Measurements from ENCODE around the gene CABP4. TPM values are rescaled to one million over a fixed set of nuclear protein-coding genes. Genes with fewer than 3 reads are reported as not detected.
"Not testable (repeated sequence)": the region's sequence is repeated elsewhere in the genome, so short reads cannot be mapped to it uniquely, and the experiment has no call there.

Gene CABP4
- total RNA-seq, 4 donors from 2014 or later: 0.19 to 0.55 (median 0.30) TPM

DNA sequence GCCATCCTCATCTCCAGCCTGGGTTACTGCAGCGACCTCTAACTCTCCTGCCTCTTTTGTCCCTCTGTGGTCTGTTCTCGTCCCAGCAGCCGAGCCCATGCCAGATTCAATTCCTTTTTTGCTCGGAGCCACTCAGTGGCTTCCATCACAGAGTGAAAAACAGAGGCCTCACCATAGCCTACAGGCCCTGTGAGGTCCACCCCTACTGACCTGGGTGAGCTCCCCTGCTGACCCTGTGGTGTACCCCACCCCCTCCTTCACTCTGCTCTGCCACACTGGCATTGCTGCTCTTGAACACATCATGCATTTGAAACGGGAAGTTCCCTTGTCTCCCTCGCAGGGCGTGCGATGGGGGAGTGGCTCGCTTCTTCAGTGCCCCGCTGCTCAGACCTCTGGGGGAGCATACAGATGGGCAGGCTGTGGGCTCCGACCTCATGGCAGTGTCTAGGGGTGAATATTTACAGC is 29.7 kb downstream of the CABP4 start:
- Histone ChIP-seq H3K4me1 (peaks cover 9 to 14% of the 10 kb centered on the region in 2 donors), H3K27ac (no peak overlapping the region), H3K27me3 (no peaks in the 10 kb centered on the region), H3K36me3 (peaks cover 0 to 21% of the 10 kb centered on the region in 2 donors), H3K4me3 (no peak overlapping the region), H3K9me3 (no peaks in the 10 kb centered on the region)
- DNase-seq (no peak), ATAC-seq (no peak)
- intact Hi-C loops (cut with DNase I; ENCODE audit: low total_unique reads) (no loop called here), in situ Hi-C loops (cut with MboI; ENCODE audit: low sequenced_read_pairs in 4 of 4) (no loop called here)
- TF ChIP-seq POLR2A (IDR thresholded peaks at IDR 0.05) (no peak), CTCF (IDR thresholded peaks at IDR 0.05 in 4 of 5, conservative IDR thresholded peaks at IDR 0.05 in 1 of 5) (no peak)

DNA sequence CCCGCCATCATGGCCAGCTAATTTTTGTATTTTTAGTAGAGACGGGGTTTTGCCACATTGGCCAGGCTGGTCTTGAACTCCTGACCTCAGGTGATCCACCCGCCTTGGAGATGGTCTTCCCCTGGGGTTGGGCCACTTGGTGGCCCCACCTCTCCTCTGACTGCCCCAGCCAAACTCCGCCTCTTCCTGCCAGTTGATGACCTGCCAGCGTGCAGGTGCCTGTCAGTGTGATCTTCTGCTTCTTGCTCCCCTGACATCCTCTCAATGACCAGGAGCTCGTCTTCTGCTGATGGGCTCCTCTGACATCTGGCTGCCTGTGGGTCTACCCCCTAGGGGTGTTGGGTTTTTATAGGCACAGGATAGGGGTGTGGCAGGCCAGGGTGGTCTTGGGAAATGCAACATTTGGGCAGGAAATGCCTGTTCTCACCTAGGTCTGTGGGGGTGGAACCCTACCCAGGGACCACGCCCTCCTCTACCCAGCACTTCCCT is 30.8 kb downstream of the CABP4 start:
- Histone ChIP-seq H3K4me1 (peaks cover 9 to 14% of the 10 kb centered on the region in 2 donors), H3K36me3 (peaks cover 0 to 21% of the 10 kb centered on the region in 2 donors)
- intact Hi-C loops (cut with DNase I; ENCODE audit: low total_unique reads); ATAC-seq; H3K4me3 ChIP-seq; H3K27ac ChIP-seq; in situ Hi-C loops (cut with MboI; ENCODE audit: low sequenced_read_pairs in 4 of 4); H3K27me3 ChIP-seq; DNase-seq; H3K9me3 ChIP-seq: not testable (repeated sequence)

- Histone ChIP-seq H3K27me3 (no peaks in the 10 kb centered on the region), H3K27ac (no peak overlapping the region), H3K4me3 (no peak overlapping the region), H3K9me3 (no peaks in the 10 kb centered on the region), H3K36me3 (peaks cover 0 to 21% of the 10 kb centered on the region in 2 donors), H3K4me1 (peaks cover 9 to 14% of the 10 kb centered on the region in 2 donors)
- TF ChIP-seq CTCF (IDR thresholded peaks at IDR 0.05 in 4 of 5, conservative IDR thresholded peaks at IDR 0.05 in 1 of 5): no peak
- no peak for TF ChIP-seq POLR2A (IDR thresholded peaks at IDR 0.05)
- ATAC-seq (no peak), DNase-seq (no peak)
- in situ Hi-C loops (cut with MboI; ENCODE audit: low sequenced_read_pairs in 4 of 4): no loop called here
- intact Hi-C loops (cut with DNase I; ENCODE audit: low total_unique reads): no loop called here
Observed at GRCh38 chr11:67486481-67487195, 31.5 kb downstream of the CABP4 start.

GRCh38 chr11:67489203-67489884 is 34.2 kb downstream of the CABP4 start:
- intact Hi-C loops (cut with DNase I; ENCODE audit: low total_unique reads): no loop called here
- in situ Hi-C loops (cut with MboI; ENCODE audit: low sequenced_read_pairs in 4 of 4): no loop called here
- TF ChIP-seq POLR2A (IDR thresholded peaks at IDR 0.05): no peak
- TF ChIP-seq CTCF (IDR thresholded peaks at IDR 0.05 in 4 of 5, conservative IDR thresholded peaks at IDR 0.05 in 1 of 5): no peak
- H3K4me1 ChIP-seq: no peaks in the 10 kb centered on the region
- H3K36me3 ChIP-seq: peaks cover 0 to 21% of the 10 kb centered on the region in 2 donors
- DNase-seq: no peak
- no peaks in the 10 kb centered on the region for H3K27me3 ChIP-seq
- no peaks in the 10 kb centered on the region for H3K9me3 ChIP-seq
- no peak for ATAC-seq
- H3K4me3 ChIP-seq: no peak overlapping the region
- H3K27ac ChIP-seq: no peak overlapping the region
